ENCODE measurements around the gene CELSR1.

The CELSR1 gene

GRCh38 chr22:46576556-46577367 lies 39.3 kb upstream of the CELSR1 start:
- TF ChIP-seq CTCF (IDR thresholded peaks at IDR 0.05; ENCODE audit: low read depth, low read length, missing control alignments), result no peak
- no peaks in the 10 kb centered on the region for H3K36me3 ChIP-seq (replicated peaks)
- peak overlapping the region; percentile 64 for H3K4me3 ChIP-seq (ENCODE audit: low read depth, low read length)
- H3K27me3 ChIP-seq (replicated peaks), result no peaks in the 10 kb centered on the region
- in situ Hi-C loops (cut with HindIII; ENCODE audit: low pct_ligation_motif_present, low sequenced_read_pairs), result no loop called here
- no peak overlapping the region for H3K27ac ChIP-seq
- DNase-seq, result no peak

DNA sequence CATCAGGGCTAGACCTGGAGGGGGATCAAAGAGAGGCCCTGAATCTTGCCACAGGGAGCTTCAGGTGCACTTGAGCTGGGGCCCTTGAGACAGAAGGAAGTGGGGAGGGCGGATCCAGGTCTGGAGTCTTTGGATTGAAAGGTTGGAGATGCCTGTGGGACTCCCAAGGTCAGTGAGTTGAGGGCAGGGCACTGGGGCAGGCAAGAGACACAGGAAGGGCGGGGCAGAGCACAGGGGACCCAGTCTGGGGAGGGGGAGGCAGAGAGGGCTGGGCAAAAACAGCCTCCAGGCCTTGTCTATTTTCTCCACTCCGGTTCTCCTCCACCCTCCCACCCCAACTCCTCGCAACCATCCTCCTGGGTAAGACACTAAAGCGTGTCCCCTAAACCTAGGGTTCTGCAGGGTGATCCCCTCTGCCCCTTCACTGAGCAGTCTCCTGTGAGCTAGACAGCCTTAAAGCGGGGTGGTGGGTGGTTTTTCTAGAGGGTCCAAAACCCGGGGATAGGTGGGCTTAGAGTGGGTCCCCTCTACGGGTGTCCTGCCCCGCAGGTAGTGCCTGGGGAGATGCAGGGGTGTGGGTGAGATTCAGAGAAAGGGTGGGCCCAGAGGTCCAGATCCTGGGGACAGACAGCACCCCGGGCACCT lies 38.6 kb upstream of the CELSR1 start:
- H3K27ac ChIP-seq, result no peak overlapping the region
- no peak for DNase-seq
- no peaks in the 10 kb centered on the region for H3K27me3 ChIP-seq (replicated peaks)
- in situ Hi-C loops (cut with HindIII; ENCODE audit: low pct_ligation_motif_present, low sequenced_read_pairs), result no loop called here
- TF ChIP-seq CTCF (IDR thresholded peaks at IDR 0.05; ENCODE audit: low read depth, low read length, missing control alignments), result no peak
- no peaks in the 10 kb centered on the region for H3K36me3 ChIP-seq (replicated peaks)
- peak overlapping the region; percentile 47 for H3K4me3 ChIP-seq (ENCODE audit: low read depth, low read length)

- TF ChIP-seq CTCF (IDR thresholded peaks at IDR 0.05; ENCODE audit: low read depth, low read length, missing control alignments), result no peak
- in situ Hi-C loops (cut with HindIII; ENCODE audit: low pct_ligation_motif_present, low sequenced_read_pairs), result no loop called here
- Histone ChIP-seq H3K27me3 (replicated peaks) (no peaks in the 10 kb centered on the region), H3K4me3 (ENCODE audit: low read depth, low read length) (no peak overlapping the region), H3K36me3 (replicated peaks) (no peaks in the 10 kb centered on the region), H3K27ac (no peak overlapping the region)
- DNase-seq, result no peak
These were observed 37.8 kb upstream of the CELSR1 start for GRCh38 chr22:46574993-46575910.

- no peak overlapping the region for H3K4me3 ChIP-seq (ENCODE audit: low read depth, low read length)
- in situ Hi-C loops (cut with HindIII; ENCODE audit: low pct_ligation_motif_present, low sequenced_read_pairs), result no loop called here
- no peak for TF ChIP-seq CTCF (IDR thresholded peaks at IDR 0.05; ENCODE audit: low read depth, low read length, missing control alignments)
- no peak overlapping the region for H3K27ac ChIP-seq
- no peaks in the 10 kb centered on the region for H3K27me3 ChIP-seq (replicated peaks)
- H3K36me3 ChIP-seq (replicated peaks), result no peaks in the 10 kb centered on the region
- no peak for DNase-seq
These were observed 37.1 kb upstream of the CELSR1 start for GRCh38 chr22:46574438-46574992.

- H3K27ac ChIP-seq, result no peak overlapping the region
- H3K4me3 ChIP-seq (ENCODE audit: low read depth, low read length), result no peak overlapping the region
- no peaks in the 10 kb centered on the region for H3K27me3 ChIP-seq (replicated peaks)
- no peak for DNase-seq
- no peak for TF ChIP-seq CTCF (IDR thresholded peaks at IDR 0.05; ENCODE audit: low read depth, low read length, missing control alignments)
- in situ Hi-C loops (cut with HindIII; ENCODE audit: low pct_ligation_motif_present, low sequenced_read_pairs), result no loop called here
- H3K36me3 ChIP-seq (replicated peaks), result no peaks in the 10 kb centered on the region
These were observed 36.5 kb upstream of the CELSR1 start for GRCh38 chr22:46573781-46574437.

Data from brain microvascular endothelial cell (primary cell).